H9 (cell line): ENCODE measurements around the gene CYTH4. TPM values are rescaled to one million over a fixed set of nuclear protein-coding genes. Genes with fewer than 3 reads are reported as not detected.

ENCODE experiments used
- DNase-seq: peaks from one replicate; pipeline ENCODE4 v3.0.0-alpha.2; 2017
- H2AFZ ChIP-seq: one replicate; pipeline ENCODE4 v1.6.1; 2013; ENCODE audit warnings: mild to moderate bottlenecking, low read length, control low read depth, moderate library complexity
- H2AK5ac ChIP-seq: 2 replicates; pipeline ENCODE4 v1.6.1; 2013; ENCODE audit warnings: low read length, control low read depth, mixed read lengths; ENCODE audit not compliant: insufficient read length
- H2BK120ac ChIP-seq: one replicate; pipeline ENCODE4 v1.6.1; 2013; ENCODE audit warnings: low read depth, mild to moderate bottlenecking, low read length, control low read depth, inconsistent platforms; ENCODE audit not compliant: poor library complexity, severe bottlenecking
- H2BK12ac ChIP-seq: 2 replicates; pipeline ENCODE4 v1.6.1; 2013; ENCODE audit warnings: low read length, control low read depth, mixed read lengths, low read depth; ENCODE audit not compliant: insufficient read length
- H2BK15ac ChIP-seq: 2 replicates; pipeline ENCODE4 v1.6.1; 2013; ENCODE audit warnings: low read depth, low read length, control low read depth
- H2BK20ac ChIP-seq: one replicate; pipeline ENCODE4 v1.6.1; 2013; ENCODE audit warnings: low read depth, mild to moderate bottlenecking, low read length, control low read depth, inconsistent platforms; ENCODE audit not compliant: poor library complexity, severe bottlenecking
- H2BK5ac ChIP-seq: 2 replicates; pipeline ENCODE4 v1.6.1; 2013; ENCODE audit warnings: low read length, control low read depth, mixed read lengths; ENCODE audit not compliant: insufficient read length
- H3K14ac ChIP-seq: 2 replicates; pipeline ENCODE4 v1.6.1; 2013; ENCODE audit warnings: low read length, control low read depth; ENCODE audit not compliant: insufficient read depth
- H3K18ac ChIP-seq: 2 replicates; pipeline ENCODE4 v1.6.1; 2013; ENCODE audit warnings: low read depth, mild to moderate bottlenecking, mixed read lengths, low read length, control low read depth; ENCODE audit not compliant: insufficient read length
- H3K23ac ChIP-seq: 2 replicates; pipeline ENCODE4 v1.6.1; 2013; ENCODE audit warnings: low read length, control low read depth, mixed read lengths, low read depth; ENCODE audit not compliant: insufficient read length
- H3K23me2 ChIP-seq: 2 replicates; pipeline ENCODE4 v1.6.1; 2013; ENCODE audit warnings: low read depth, mild to moderate bottlenecking, mixed read lengths, low read length, control low read depth; ENCODE audit not compliant: insufficient read length, poor library complexity, severe bottlenecking
- H3K27ac ChIP-seq: 2 replicates; pipeline ENCODE4 v1.5.1; 2013; ENCODE audit warnings: low read length, control low read depth, mixed read lengths, low read depth; ENCODE audit not compliant: insufficient read length
- H3K27me3 ChIP-seq: 2 replicates; pipeline ENCODE4 v1.6.1; 2013; ENCODE audit warnings: low read length, control low read depth, inconsistent platforms; ENCODE audit not compliant: insufficient read depth
- H3K4ac ChIP-seq: 2 replicates; pipeline ENCODE4 v1.6.1; 2013; ENCODE audit warnings: low read depth, mild to moderate bottlenecking, control low read depth, inconsistent platforms, low read length, moderate library complexity
- H3K4me1 ChIP-seq: 2 replicates; pipeline ENCODE4 v1.6.1; 2013; ENCODE audit warnings: low read length, control low read depth, inconsistent platforms; ENCODE audit not compliant: insufficient read depth
- H3K4me2 ChIP-seq: 2 replicates; pipeline ENCODE4 v1.6.1; 2013; ENCODE audit warnings: low read length, control low read depth, mixed read lengths; ENCODE audit not compliant: insufficient read length, insufficient read depth
- H3K56ac ChIP-seq: 2 replicates; pipeline ENCODE4 v1.6.1; 2013; ENCODE audit warnings: low read depth, mild to moderate bottlenecking, mixed read lengths, low read length, control low read depth; ENCODE audit not compliant: insufficient read length
- H3K79me1 ChIP-seq: 2 replicates; pipeline ENCODE4 v1.6.1; 2013; ENCODE audit warnings: low read depth, mild to moderate bottlenecking, moderate library complexity, low read length, control low read depth, inconsistent platforms; ENCODE audit not compliant: insufficient read depth, poor library complexity, severe bottlenecking
- H3K79me2 ChIP-seq: 2 replicates; pipeline ENCODE4 v1.6.1; 2013; ENCODE audit warnings: low read length, control low read depth, inconsistent platforms; ENCODE audit not compliant: insufficient read depth
- H3K9ac ChIP-seq: 2 replicates; pipeline ENCODE4 v1.6.1; 2013; ENCODE audit warnings: low read length, control low read depth, mixed read lengths; ENCODE audit not compliant: insufficient read length; ENCODE audit errors: extremely low read depth
- H3K9me3 ChIP-seq: one replicate; pipeline ENCODE4 v1.6.1; 2013; ENCODE audit warnings: low read depth, low read length, inconsistent platforms; ENCODE audit not compliant: control insufficient read depth
- H3T11ph ChIP-seq: one replicate; pipeline ENCODE4 v1.6.1; 2013; ENCODE audit warnings: mild to moderate bottlenecking, low read length, control low read depth, inconsistent platforms
- H4K20me1 ChIP-seq: one replicate; pipeline ENCODE4 v1.6.1; 2013; ENCODE audit not compliant: control insufficient read depth, insufficient read length, insufficient read depth
- H4K5ac ChIP-seq: 2 replicates; pipeline ENCODE4 v1.6.1; 2013; ENCODE audit warnings: low read depth, mild to moderate bottlenecking, mixed read lengths, low read length, control low read depth; ENCODE audit not compliant: insufficient read length
- H4K8ac ChIP-seq: replicated peaks from 2 replicates; pipeline ENCODE4 v1.6.1; 2013; ENCODE audit warnings: low read length, control low read depth, mixed read lengths, low read depth; ENCODE audit not compliant: insufficient read length
- H4K91ac ChIP-seq: 2 replicates; pipeline ENCODE4 v1.6.1; 2013; ENCODE audit warnings: low read depth, mild to moderate bottlenecking, moderate library complexity, mixed read lengths, low read length, control low read depth; ENCODE audit not compliant: insufficient read length
- H3K27ac Mint-ChIP-seq, 3 experiments: 2 replicates in 2 of 3; 3 replicates in 1 of 3; pipeline ENCODE4 v1.8.0; 2020 to 2021; ENCODE audit warnings: mixed read lengths in 3 of 3, mild to moderate bottlenecking in 1 of 3, moderate library complexity in 1 of 3
- H3K27me3 Mint-ChIP-seq: 2 replicates; pipeline ENCODE4 v1.8.0; 2021; ENCODE audit warnings: low read depth, mild to moderate bottlenecking, moderate library complexity, mixed read lengths
- H3K36me3 Mint-ChIP-seq, 3 experiments: 2 replicates in 2 of 3; 3 replicates in 1 of 3; pipeline ENCODE4 v1.8.0; 2020 to 2021; ENCODE audit warnings: low read depth in 3 of 3, mixed read lengths in 3 of 3; ENCODE audit not compliant: insufficient read depth in 1 of 3
- H3K4me1 Mint-ChIP-seq, 2 experiments: 2 replicates each; pipeline ENCODE4 v1.8.0; 2020; ENCODE audit warnings: mixed read lengths in 2 of 2
- H3K4me3 Mint-ChIP-seq, 2 experiments: 2 replicates in 1 of 2; 3 replicates in 1 of 2; pipeline ENCODE4 v1.8.0; 2020 to 2021; ENCODE audit warnings: mild to moderate bottlenecking in 2 of 2, mixed read lengths in 2 of 2, moderate library complexity in 1 of 2
- H3K9me3 Mint-ChIP-seq, 2 experiments: 2 replicates in 1 of 2; 3 replicates in 1 of 2; pipeline ENCODE4 v1.8.0; 2020; ENCODE audit warnings: mild to moderate bottlenecking in 2 of 2, mixed read lengths in 2 of 2, moderate library complexity in 1 of 2
- whole genome bisulfite sequencing: extraction: QIAGEN DNeasy Blood & Tissue Kit; methylation state at CpG from one replicate; pipeline ENCODE4 v1.1.7; 2013; ENCODE audit warnings: missing lambda C conversion rate, low lambda C conversion rate, mixed read lengths; ENCODE audit not compliant: insufficient read length; ENCODE audit errors: extremely low coverage; 5-methylcytosine and 5-hydroxymethylcytosine counted together
- total RNA-seq: library from RNA; stranded (reverse); gene quantifications from 2 replicates; pipeline ENCODE4 v1.2.1, GENCODE V29; 2021
- TF ChIP-seq, protein P1 (sequence below): fragments of 200-600 bp; sonication (generic); conservative IDR thresholded peaks from 3 replicates; pipeline ENCODE4 v1.8.0; 2021; ENCODE audit warnings: antibody characterized with exemption, mild to moderate bottlenecking

Gene CYTH4
- total RNA-seq, 1 experiment from 2014 or later: not detected

DNA sequence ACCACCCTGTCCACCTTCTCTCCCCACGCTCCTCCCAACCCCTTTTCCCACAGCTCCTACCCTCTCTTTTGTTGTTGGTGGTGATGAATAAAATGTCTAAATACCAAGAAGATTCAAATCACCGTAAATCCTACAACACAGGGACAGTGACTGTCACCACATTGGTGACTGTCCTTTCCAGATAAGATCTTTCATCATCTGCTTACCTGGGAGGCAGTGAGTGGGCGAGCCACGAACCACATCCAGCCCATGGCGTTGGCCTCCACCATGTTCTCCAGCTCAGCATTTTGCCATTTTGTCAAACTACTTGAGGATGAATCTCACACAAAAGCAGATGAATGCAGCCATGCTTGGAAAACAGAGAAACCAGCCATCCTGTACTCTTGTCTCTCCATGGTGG is 6.7 kb upstream of the CYTH4 start:
- no peaks in the 10 kb centered on the region for H4K20me1 ChIP-seq
- H3K27me3 Mint-ChIP-seq: peaks cover 41% of the 10 kb centered on the region
- no peaks in the 10 kb centered on the region for H3K79me1 ChIP-seq
- no peak overlapping the region for H3K4me2 ChIP-seq
- no peaks in the 10 kb centered on the region for H3K4me1 ChIP-seq
- no peak overlapping the region for H3K18ac ChIP-seq
- H2AK5ac ChIP-seq: no peak overlapping the region
- DNase-seq: no peak
- H3K14ac ChIP-seq: no peak overlapping the region
- peaks cover 6% of the 10 kb centered on the region in 2 experiments for H3K4me1 Mint-ChIP-seq
- no peaks in the 10 kb centered on the region for H3K79me2 ChIP-seq
- H2BK12ac ChIP-seq: no peak overlapping the region
- H3K4ac ChIP-seq: no peak overlapping the region
- H3K27me3 ChIP-seq: no peaks in the 10 kb centered on the region
- H3K56ac ChIP-seq: no peak overlapping the region
- H2BK120ac ChIP-seq: no peak overlapping the region
- no peak overlapping the region for H2BK15ac ChIP-seq
- no peak overlapping the region for H3K4me3 Mint-ChIP-seq
- no peaks in the 10 kb centered on the region for H3K36me3 Mint-ChIP-seq
- H4K8ac ChIP-seq: no peak overlapping the region
- TF ChIP-seq, protein P1, sequence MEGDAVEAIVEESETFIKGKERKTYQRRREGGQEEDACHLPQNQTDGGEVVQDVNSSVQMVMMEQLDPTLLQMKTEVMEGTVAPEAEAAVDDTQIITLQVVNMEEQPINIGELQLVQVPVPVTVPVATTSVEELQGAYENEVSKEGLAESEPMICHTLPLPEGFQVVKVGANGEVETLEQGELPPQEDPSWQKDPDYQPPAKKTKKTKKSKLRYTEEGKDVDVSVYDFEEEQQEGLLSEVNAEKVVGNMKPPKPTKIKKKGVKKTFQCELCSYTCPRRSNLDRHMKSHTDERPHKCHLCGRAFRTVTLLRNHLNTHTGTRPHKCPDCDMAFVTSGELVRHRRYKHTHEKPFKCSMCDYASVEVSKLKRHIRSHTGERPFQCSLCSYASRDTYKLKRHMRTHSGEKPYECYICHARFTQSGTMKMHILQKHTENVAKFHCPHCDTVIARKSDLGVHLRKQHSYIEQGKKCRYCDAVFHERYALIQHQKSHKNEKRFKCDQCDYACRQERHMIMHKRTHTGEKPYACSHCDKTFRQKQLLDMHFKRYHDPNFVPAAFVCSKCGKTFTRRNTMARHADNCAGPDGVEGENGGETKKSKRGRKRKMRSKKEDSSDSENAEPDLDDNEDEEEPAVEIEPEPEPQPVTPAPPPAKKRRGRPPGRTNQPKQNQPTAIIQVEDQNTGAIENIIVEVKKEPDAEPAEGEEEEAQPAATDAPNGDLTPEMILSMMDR: no peak
- H4K5ac ChIP-seq: no peak overlapping the region
- no peak overlapping the region for H3K27ac Mint-ChIP-seq
- H3K9me3 ChIP-seq: no peaks in the 10 kb centered on the region
- H2BK20ac ChIP-seq: no peak overlapping the region
- H3K27ac ChIP-seq: no peak overlapping the region
- H3K9ac ChIP-seq: no peak overlapping the region
- WGBS: no CpG with 5 or more reads among the region's 5 CpGs
- H2BK5ac ChIP-seq: no peak overlapping the region
- no peaks in the 10 kb centered on the region for H3K9me3 Mint-ChIP-seq
- H2AFZ ChIP-seq: no peak overlapping the region
- no peaks in the 10 kb centered on the region for H3K23me2 ChIP-seq
- no peak overlapping the region for H3T11ph ChIP-seq
- no peak overlapping the region for H4K91ac ChIP-seq
- no peak overlapping the region for H3K23ac ChIP-seq
